ENCODE data around the gene CENPU. TPM values are rescaled to one million over a fixed set of nuclear protein-coding genes. Genes with fewer than 3 reads are reported as not detected.

CENPU gene
- total RNA-seq, 1 experiment from 2014 or later: 38.2 TPM

- Histone ChIP-seq H3K4me1 (ENCODE audit: insufficient read depth, low read length) (no peaks in the 10 kb centered on the region), H3K4me2 (ENCODE audit: low read length) (no peak overlapping the region), H3K79me2 (ENCODE audit: low read length) (no peaks in the 10 kb centered on the region), H3F3A (ENCODE audit: low read length, unreplicated experiment) (no peaks in the 10 kb centered on the region), H3K4me3 (ENCODE audit: low read length) (no peak overlapping the region), H3K36me3 (ENCODE audit: low read depth, low read length) (peaks cover 32% of the 10 kb centered on the region), H2AFZ (ENCODE audit: low read length) (no peak overlapping the region), H3K9me3 (ENCODE audit: low read length) (no peaks in the 10 kb centered on the region), H4K20me1 (ENCODE audit: low read length) (no peaks in the 10 kb centered on the region), H3K27me3 (ENCODE audit: low read length) (no peaks in the 10 kb centered on the region), H3K9ac (ENCODE audit: low read length) (no peak overlapping the region), H3K27ac (ENCODE audit: low read length) (no peak overlapping the region), H3K9me2 (replicated peaks; ENCODE audit: low read length) (no peaks in the 10 kb centered on the region)
- TF ChIP-seq CTCF (conservative IDR thresholded peaks at IDR 0.05; ENCODE audit: low read depth, low read length) (no peak), EZH2phosphoT487 (IDR thresholded peaks at IDR 0.05; ENCODE audit: borderline replicate concordance, low read length) (no peak), EZH2 (IDR thresholded peaks at IDR 0.05; ENCODE audit: low read length, unreplicated experiment) (no peak)
- POLR2A ChIA-PET (ENCODE audit: unreplicated experiment): no interaction called here
- BruUV-seq (replicated peaks): no TSS peak
- intact Hi-C loops (cut with micrococcal nuclease): no loop called here
- ATAC-seq (no peak), DNase-seq (no peak)
- CTCF ChIA-PET: no interaction called here
These were observed 35.9 kb downstream of the CENPU start for GRCh38 chr4:184697956-184698355.

GRCh38 chr4:184695178-184695896, 38.6 kb downstream of the CENPU start:
- no peak for ATAC-seq
- H3K27ac ChIP-seq (ENCODE audit: low read length): no peak overlapping the region
- CTCF ChIA-PET: no interaction called here

More at GRCh38 chr4:184695178-184695896, 38.6 kb downstream of the CENPU start:
- no peaks in the 10 kb centered on the region for H3F3A ChIP-seq (ENCODE audit: low read length, unreplicated experiment)
- no TSS peak for BruUV-seq (replicated peaks)
- H3K4me1 ChIP-seq (ENCODE audit: insufficient read depth, low read length): no peaks in the 10 kb centered on the region
- TF ChIP-seq EZH2 (IDR thresholded peaks at IDR 0.05; ENCODE audit: low read length, unreplicated experiment) (no peak), EZH2phosphoT487 (IDR thresholded peaks at IDR 0.05; ENCODE audit: borderline replicate concordance, low read length) (no peak), CTCF (conservative IDR thresholded peaks at IDR 0.05; ENCODE audit: low read depth, low read length) (no peak)
- H3K79me2 ChIP-seq (ENCODE audit: low read length): no peaks in the 10 kb centered on the region
- no peak overlapping the region for H3K9ac ChIP-seq (ENCODE audit: low read length)
- peaks cover 24% of the 10 kb centered on the region for H3K36me3 ChIP-seq (ENCODE audit: low read depth, low read length)
- no peak for DNase-seq
- H3K9me3 ChIP-seq (ENCODE audit: low read length): no peaks in the 10 kb centered on the region
- no peak overlapping the region for H2AFZ ChIP-seq (ENCODE audit: low read length)
- no peak overlapping the region for H3K4me2 ChIP-seq (ENCODE audit: low read length)
- intact Hi-C loops (cut with micrococcal nuclease): no loop called here
- no peaks in the 10 kb centered on the region for H4K20me1 ChIP-seq (ENCODE audit: low read length)
- POLR2A ChIA-PET (ENCODE audit: unreplicated experiment): interaction anchor here (0.6 kb wide), 1 partner anchor 46 kb away, joined by 6 read pairs; the partner anchor contains the start of gene CASP3
- H3K9me2 ChIP-seq (replicated peaks; ENCODE audit: low read length): no peaks in the 10 kb centered on the region
- no peak overlapping the region for H3K4me3 ChIP-seq (ENCODE audit: low read length)
- H3K27me3 ChIP-seq (ENCODE audit: low read length): no peaks in the 10 kb centered on the region
